CD8-positive, alpha-beta memory T cell (primary cell): Measurements from ENCODE around the gene ENO2. TPM values are rescaled to one million over a fixed set of nuclear protein-coding genes. Genes with fewer than 3 reads are reported as not detected.

Experiments
- CTCF ChIA-PET: fragments of 350-600 bp; sonication (Branson Sonifier 250); formaldehyde crosslinking; loops from one replicate; lab custom pipeline; 2021; ENCODE audit warnings: antibody characterized with exemption; lab: Charles Lee
- POLR2A ChIA-PET: fragments of 350-600 bp; sonication (Branson Sonifier 250); formaldehyde crosslinking; loops from one replicate; lab custom pipeline; 2021; ENCODE audit warnings: antibody characterized with exemption; lab: Charles Lee
- DNase-seq, 5 donors: peaks; one replicate each; pipeline versions ENCODE4 v3.0.0 to v3.0.0-alpha.2; 2020 to 2022; ENCODE audit warnings: mixed read lengths in 1 of 5
- H3K27ac ChIP-seq: one replicate; pipeline ENCODE4 v1.7.0; 2013; ENCODE audit warnings: low read depth, mild to moderate bottlenecking, low read length, moderate library complexity
- H3K27me3 ChIP-seq: 2 replicates; pipeline ENCODE4 v1.7.0; 2013; ENCODE audit warnings: low read length, mild to moderate bottlenecking; ENCODE audit not compliant: insufficient read depth, poor library complexity, severe bottlenecking
- H3K36me3 ChIP-seq: 2 replicates; pipeline ENCODE4 v1.7.0; 2013; ENCODE audit warnings: mild to moderate bottlenecking, low read length, moderate library complexity; ENCODE audit not compliant: insufficient read depth
- H3K4me1 ChIP-seq: 2 replicates; pipeline ENCODE4 v1.7.0; 2013; ENCODE audit warnings: mild to moderate bottlenecking, low read length, moderate library complexity; ENCODE audit not compliant: insufficient read depth
- H3K4me3 ChIP-seq: 2 replicates; pipeline ENCODE4 v1.7.0; 2013; ENCODE audit warnings: mild to moderate bottlenecking, low read length
- H3K9me3 ChIP-seq: 2 replicates; pipeline ENCODE4 v1.7.0; 2013; ENCODE audit warnings: mild to moderate bottlenecking, low read length
- H3K27ac Mint-ChIP-seq, 8 donors: one replicate each; pipeline ENCODE4 v1.8.0; 2020 to 2021; ENCODE audit warnings: mixed read lengths in 8 of 8, mild to moderate bottlenecking in 6 of 8, inconsistent platforms in 3 of 8, moderate library complexity in 3 of 8
- H3K27me3 Mint-ChIP-seq, 2 donors: one replicate each; pipeline ENCODE4 v1.8.0; 2020 to 2021; ENCODE audit warnings: mixed read lengths in 2 of 2, mild to moderate bottlenecking in 1 of 2, moderate library complexity in 1 of 2
- H3K36me3 Mint-ChIP-seq, 3 donors: one replicate each; pipeline ENCODE4 v1.8.0; 2020 to 2021; ENCODE audit warnings: mixed read lengths in 3 of 3, inconsistent platforms in 1 of 3, mild to moderate bottlenecking in 1 of 3
- H3K4me1 Mint-ChIP-seq, 3 donors: one replicate each; pipeline ENCODE4 v1.8.0; 2020 to 2021; ENCODE audit warnings: mixed read lengths in 3 of 3, inconsistent platforms in 1 of 3, mild to moderate bottlenecking in 1 of 3
- H3K4me3 Mint-ChIP-seq, 7 donors: one replicate each; pipeline ENCODE4 v1.8.0; 2020 to 2021; ENCODE audit warnings: mixed read lengths in 7 of 7, mild to moderate bottlenecking in 6 of 7, moderate library complexity in 4 of 7, inconsistent platforms in 2 of 7
- H3K9me3 Mint-ChIP-seq, 5 donors: one replicate each; pipeline ENCODE4 v1.8.0; 2020 to 2022; ENCODE audit warnings: mixed read lengths in 5 of 5, mild to moderate bottlenecking in 3 of 5, moderate library complexity in 2 of 5, inconsistent platforms in 1 of 5
- polyA plus RNA-seq: library from polyadenylated mRNA; unstranded; fragments of 300-500 nt; fragmentation: Illumina TruSeq; gene quantifications from one replicate; pipeline ENCODE4 v1.2.3, GENCODE V29; 2021
- total RNA-seq, 2 experiments: library from RNA; stranded (reverse); gene quantifications; one replicate each; pipeline ENCODE4 v1.2.3, GENCODE V29; 2021

The ENO2 gene
- total and polyA plus RNA-seq, 3 experiments from 2014 or later, result 36.4 to 131 (median 125) TPM

GRCh38 chr12:6944381-6945186 lies 30.2 kb downstream of the ENO2 start:
- Mint-ChIP-seq H3K36me3 (peaks cover 0 to 22% (median 0%) of the 10 kb centered on the region in 3 donors), H3K27ac (peak overlapping the region; percentile 94 to 100 (median 99)), H3K4me3 (peak overlapping the region; percentile 87 to 98 (median 94)), H3K4me1 (peaks cover 60 to 67% (median 67%) of the 10 kb centered on the region in 3 donors), H3K9me3 (no peaks in the 10 kb centered on the region), H3K27me3 (peaks cover 0 to 5% of the 10 kb centered on the region in 2 donors)
- Histone ChIP-seq H3K27ac (peak overlapping the region; percentile 96), H3K36me3 (no peaks in the 10 kb centered on the region), H3K9me3 (no peaks in the 10 kb centered on the region), H3K27me3 (no peaks in the 10 kb centered on the region), H3K4me3 (peak overlapping the region; percentile 72), H3K4me1 (peaks cover 58% of the 10 kb centered on the region)
- DNase-seq, result peak; percentile 73 to 93 (median 84)
- ChIA-PET CTCF (interaction anchor here (0.6 to 22.6 kb wide), 23 partner anchors 8 to 323 kb away, joined by 3 to 815 read pairs (median 6); partner anchors contain the start of genes ATN1, C1RL, EMG1 and ENO2), POLR2A (interaction anchor here (0.5 to 10.6 kb wide), 18 partner anchors 8 to 220 kb away, joined by 3 to 481 read pairs (median 9); partner anchors contain the start of genes ATN1, CDCA3, COPS7A and EMG1)

GRCh38 chr12:6945613-6946012 lies 31.2 kb downstream of the ENO2 start:
- Mint-ChIP-seq H3K4me1 (peaks cover 69 to 77% (median 74%) of the 10 kb centered on the region in 3 donors), H3K9me3 (no peaks in the 10 kb centered on the region), H3K4me3 (peak overlapping the region; percentile 87 to 98 (median 94)), H3K27ac (peak overlapping the region; percentile 94 to 100 (median 98)), H3K27me3 (peaks cover 0 to 5% of the 10 kb centered on the region in 2 donors), H3K36me3 (peaks cover 0 to 18% (median 0%) of the 10 kb centered on the region in 3 donors)
- Histone ChIP-seq H3K27me3 (no peaks in the 10 kb centered on the region), H3K27ac (peak overlapping the region; percentile 53), H3K9me3 (no peaks in the 10 kb centered on the region), H3K4me1 (peaks cover 69% of the 10 kb centered on the region), H3K4me3 (peak overlapping the region; percentile 72), H3K36me3 (no peaks in the 10 kb centered on the region)
- ChIA-PET POLR2A (interaction anchor here (0.5 to 10.6 kb wide), 6 partner anchors 9 to 182 kb away, joined by 3 to 481 read pairs (median 20); partner anchors contain the start of genes CDCA3, LPCAT3 and USP5), CTCF (interaction anchor here (1.1 to 22.6 kb wide), 13 partner anchors 8 to 193 kb away, joined by 3 to 815 read pairs (median 23); partner anchors contain the start of genes ATN1, C1RL, EMG1 and LPCAT3)
- DNase-seq, result no peak

- Histone ChIP-seq H3K27me3 (no peaks in the 10 kb centered on the region), H3K27ac (peak overlapping the region; percentile 53), H3K9me3 (no peaks in the 10 kb centered on the region), H3K36me3 (no peaks in the 10 kb centered on the region), H3K4me1 (peaks cover 73% of the 10 kb centered on the region), H3K4me3 (peak overlapping the region; percentile 72)
- peak overlapping the region; percentile 87 to 98 (median 93) for H3K4me3 Mint-ChIP-seq
- H3K36me3 Mint-ChIP-seq, result peaks cover 0 to 19% (median 0%) of the 10 kb centered on the region in 3 donors
- H3K27me3 Mint-ChIP-seq, result peaks cover 0 to 5% of the 10 kb centered on the region in 2 donors
- ChIA-PET CTCF (interaction anchor here (0.9 to 22.6 kb wide), 13 partner anchors 8 to 193 kb away, joined by 3 to 815 read pairs (median 21); partner anchors contain the start of genes ATN1, C1RL, EMG1 and LPCAT3), POLR2A (interaction anchor here (0.5 to 10.6 kb wide), 6 partner anchors 9 to 181 kb away, joined by 3 to 481 read pairs (median 10); partner anchors contain the start of genes CDCA3, EMG1, PHB2 and USP5)
- peak; percentile 55 to 79 (median 65) for DNase-seq
- peaks cover 73 to 82% (median 79%) of the 10 kb centered on the region in 3 donors for H3K4me1 Mint-ChIP-seq
- peak overlapping the region; percentile 94 to 100 (median 98) for H3K27ac Mint-ChIP-seq
- H3K9me3 Mint-ChIP-seq, result no peaks in the 10 kb centered on the region
These were observed 31.9 kb downstream of the ENO2 start for GRCh38 chr12:6946033-6946919.

- peaks cover 72 to 82% (median 79%) of the 10 kb centered on the region in 3 donors for H3K4me1 Mint-ChIP-seq
- DNase-seq, result no peak
- Histone ChIP-seq H3K4me1 (peaks cover 73% of the 10 kb centered on the region), H3K4me3 (peak overlapping the region; percentile 72), H3K27me3 (no peaks in the 10 kb centered on the region), H3K36me3 (no peaks in the 10 kb centered on the region), H3K9me3 (no peaks in the 10 kb centered on the region), H3K27ac (peak overlapping the region; percentile 53)
- peak overlapping the region; percentile 87 to 98 (median 93) for H3K4me3 Mint-ChIP-seq
- POLR2A ChIA-PET, result interaction anchor here (0.6 to 10.6 kb wide), 9 partner anchors 9 to 224 kb away, joined by 3 to 481 read pairs (median 4); partner anchors contain the start of genes EMG1 and PHB2
- H3K9me3 Mint-ChIP-seq, result no peaks in the 10 kb centered on the region
- CTCF ChIA-PET, result interaction anchor here (0.9 to 22.6 kb wide), 9 partner anchors 9 to 163 kb away, joined by 3 to 815 read pairs (median 21); partner anchors contain the start of genes ATN1, EMG1, PHB2 and SPSB2
- H3K27me3 Mint-ChIP-seq, result peaks cover 0 to 5% of the 10 kb centered on the region in 2 donors
- H3K36me3 Mint-ChIP-seq, result peaks cover 0 to 22% (median 0%) of the 10 kb centered on the region in 3 donors
- H3K27ac Mint-ChIP-seq, result peak overlapping the region; percentile 94 to 100 (median 98)
These were observed 32.6 kb downstream of the ENO2 start for GRCh38 chr12:6946920-6947374.

GRCh38 chr12:6947615-6948014 lies 33.2 kb downstream of the ENO2 start:
- Mint-ChIP-seq H3K36me3 (peaks cover 0 to 25% (median 5%) of the 10 kb centered on the region in 3 donors), H3K27ac (peak overlapping the region; percentile 77 to 100 (median 98)), H3K4me1 (peaks cover 69 to 83% (median 79%) of the 10 kb centered on the region in 3 donors), H3K27me3 (peaks cover 0 to 5% of the 10 kb centered on the region in 2 donors), H3K4me3 (peak overlapping the region; percentile 7 to 98 (median 45)), H3K9me3 (no peaks in the 10 kb centered on the region)
- Histone ChIP-seq H3K4me1 (peaks cover 71% of the 10 kb centered on the region), H3K27ac (no peak overlapping the region), H3K4me3 (no peak overlapping the region), H3K36me3 (no peaks in the 10 kb centered on the region), H3K27me3 (no peaks in the 10 kb centered on the region), H3K9me3 (no peaks in the 10 kb centered on the region)
- DNase-seq, result no peak
- ChIA-PET POLR2A (interaction anchor here (0.6 to 10.6 kb wide), 7 partner anchors 13 to 223 kb away, joined by 3 to 481 read pairs (median 4); no protein-coding TSS in a partner anchor), CTCF (interaction anchor here (1.5 to 22.6 kb wide), 5 partner anchors 10 to 80 kb away, joined by 4 to 815 read pairs (median 61); partner anchors contain the start of genes ATN1, EMG1, PHB2 and TPI1)

- POLR2A ChIA-PET, result interaction anchor here (0.9 to 10.6 kb wide), 2 partner anchors 9 to 11 kb away, joined by 3 to 481 read pairs; no protein-coding TSS in a partner anchor
- no peaks in the 10 kb centered on the region for H3K9me3 ChIP-seq
- peak in 2 of 5 donors; percentile 37 to 68 for DNase-seq
- no peaks in the 10 kb centered on the region for H3K27me3 ChIP-seq
- peaks cover 70 to 87% (median 80%) of the 10 kb centered on the region in 3 donors for H3K4me1 Mint-ChIP-seq
- H3K4me3 ChIP-seq, result peak overlapping the region; percentile 56
- H3K27me3 Mint-ChIP-seq, result no peaks in the 10 kb centered on the region
- peaks cover 0 to 3% (median 0%) of the 10 kb centered on the region in 5 donors for H3K9me3 Mint-ChIP-seq
- CTCF ChIA-PET, result interaction anchor here (0.6 to 22.6 kb wide), 10 partner anchors 9 to 410 kb away, joined by 3 to 815 read pairs (median 6); partner anchors contain the start of genes ATN1, EMG1, LPCAT3 and PHB2
- peaks cover 0 to 34% (median 5%) of the 10 kb centered on the region in 3 donors for H3K36me3 Mint-ChIP-seq
- no peaks in the 10 kb centered on the region for H3K36me3 ChIP-seq
- H3K27ac ChIP-seq, result peak overlapping the region; percentile 40
- peaks cover 69% of the 10 kb centered on the region for H3K4me1 ChIP-seq
- peak overlapping the region; percentile 45 to 98 (median 78) for H3K4me3 Mint-ChIP-seq
- peak overlapping the region; percentile 90 to 100 (median 98) for H3K27ac Mint-ChIP-seq
These were observed 34.7 kb downstream of the ENO2 start for GRCh38 chr12:6948873-6949594.
